ENCODE results near the gene WDR74. TPM values are rescaled to one million over a fixed set of nuclear protein-coding genes. Genes with fewer than 3 reads are reported as not detected.

The WDR74 gene
- 156 and 161 TPM in 2 replicates for total RNA-seq

DNA sequence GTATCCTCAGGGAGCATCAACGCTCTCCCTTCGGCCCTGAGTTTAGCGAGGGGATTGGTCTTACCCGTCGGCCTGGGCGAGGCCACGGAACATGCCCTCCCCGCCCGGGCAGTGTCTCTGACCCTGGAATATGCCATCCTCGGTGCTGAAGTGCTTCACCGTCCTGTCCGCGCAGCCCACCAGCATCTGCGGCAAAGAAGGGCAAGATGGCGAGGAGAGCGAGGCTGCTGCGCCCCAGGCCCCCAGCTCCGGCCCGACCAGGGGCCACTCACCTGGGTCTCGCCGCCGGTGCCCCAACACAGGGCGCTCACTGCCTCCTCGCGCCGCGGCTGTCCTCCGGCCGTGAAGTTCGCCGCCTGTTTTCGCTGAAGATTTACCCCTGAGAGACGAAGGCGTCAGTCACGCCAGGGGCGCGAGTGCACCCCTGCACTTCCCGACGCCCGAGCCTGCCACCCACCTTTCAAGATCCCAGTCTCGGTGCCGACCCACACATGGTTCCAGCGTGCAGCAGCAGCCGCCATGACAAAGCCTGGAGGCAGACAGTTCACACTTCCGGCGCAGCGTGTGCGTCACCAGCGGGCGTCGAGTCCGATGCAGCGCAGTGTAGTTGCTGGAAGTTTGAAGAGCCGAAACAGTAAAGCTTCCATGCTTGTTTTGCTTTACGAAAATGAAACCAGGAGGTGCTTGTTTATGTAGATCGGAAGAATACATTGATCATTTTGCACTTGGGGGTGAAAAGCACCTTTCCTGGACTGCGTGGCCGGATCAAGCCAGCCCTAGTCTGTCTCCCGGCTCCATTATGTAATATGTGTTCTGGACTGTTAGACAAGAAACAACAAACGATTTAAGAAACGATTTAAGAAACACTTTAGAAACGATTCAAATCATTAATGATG is at the start of gene WDR74:
Gene WDR74, minus strand, starts transcription at position 541 of the 896 bp plus-strand sequence. Its CDS starts 20 bp downstream, at position 521.
- intact Hi-C loops (cut with micrococcal nuclease): loop anchor here (1.0 kb wide), 4 partner anchors 8 to 68 kb away; partner anchors contain the start of genes NXF1, TAF6L and TMEM179B
- H3K4me3 Mint-ChIP-seq: no peak within 1 kb of the TSS
- H3K27me3 Mint-ChIP-seq (ENCODE audit: insufficient read depth): no peaks in the 10 kb centered on the region
- H3K9me3 Mint-ChIP-seq: no peaks in the 10 kb centered on the region
- H3K27ac Mint-ChIP-seq: no peak within 1 kb of the TSS
- peak; percentile 88 for DNase-seq (ENCODE audit: low spot score)
- H3K4me1 Mint-ChIP-seq (ENCODE audit: low read depth): peaks cover 23% of the 10 kb centered on the region
- H3K36me3 Mint-ChIP-seq (ENCODE audit: low read depth): peaks cover 28% of the 10 kb centered on the region

- peak overlapping the region; percentile 16 for H3K27ac Mint-ChIP-seq
- peaks cover 22% of the 10 kb centered on the region for H3K4me1 Mint-ChIP-seq (ENCODE audit: low read depth)
These were observed 49.7 kb upstream of the WDR74 start for GRCh38 chr11:62889126-62889483.

GRCh38 chr11:62888406-62888805 is 49.0 kb upstream of the WDR74 start:
- DNase-seq (ENCODE audit: low spot score): no peak
- H3K27ac Mint-ChIP-seq: no peak overlapping the region
- no peak overlapping the region for H3K4me3 Mint-ChIP-seq
- peaks cover 49% of the 10 kb centered on the region for H3K36me3 Mint-ChIP-seq (ENCODE audit: low read depth)
- H3K27me3 Mint-ChIP-seq (ENCODE audit: insufficient read depth): peaks cover 4% of the 10 kb centered on the region
- peaks cover 29% of the 10 kb centered on the region for H3K4me1 Mint-ChIP-seq (ENCODE audit: low read depth)
- no peaks in the 10 kb centered on the region for H3K9me3 Mint-ChIP-seq
- intact Hi-C loops (cut with micrococcal nuclease): no loop called here

More at GRCh38 chr11:62889126-62889483, 49.7 kb upstream of the WDR74 start:
- DNase-seq (ENCODE audit: low spot score): no peak
- intact Hi-C loops (cut with micrococcal nuclease): no loop called here
- Mint-ChIP-seq H3K36me3 (ENCODE audit: low read depth) (peaks cover 42% of the 10 kb centered on the region), H3K9me3 (no peaks in the 10 kb centered on the region), H3K27me3 (ENCODE audit: insufficient read depth) (peaks cover 4% of the 10 kb centered on the region), H3K4me3 (no peak overlapping the region)

DNA sequence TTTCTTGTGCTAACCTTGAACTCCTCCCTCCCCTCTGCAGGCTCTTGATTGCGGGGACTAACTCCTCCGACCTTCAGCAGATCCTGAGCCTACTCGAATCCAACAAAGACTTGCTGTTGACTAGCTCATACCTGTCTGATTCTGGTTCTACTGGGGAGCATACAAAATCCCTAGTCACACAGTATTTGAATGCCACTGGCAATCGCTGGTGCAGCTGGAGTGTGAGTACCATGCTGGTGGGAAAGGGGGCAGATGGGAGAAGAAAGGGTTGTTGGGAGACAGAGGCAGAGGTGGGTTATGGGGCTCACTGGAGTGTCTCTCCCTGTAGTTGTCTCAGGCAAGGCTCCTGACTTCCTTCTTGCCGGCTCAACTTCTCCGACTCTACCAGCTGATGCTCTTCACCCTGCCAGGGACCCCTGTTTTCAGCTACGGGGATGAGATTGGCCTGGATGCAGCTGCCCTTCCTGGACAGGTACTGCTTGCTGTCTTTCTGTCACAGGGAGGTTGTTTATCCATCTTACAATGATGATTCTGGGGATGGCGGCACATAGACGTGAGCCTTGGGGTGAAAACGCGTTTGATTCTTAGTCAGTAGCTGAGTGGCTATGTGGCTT is 45.9 kb upstream of the WDR74 start:
- DNase-seq (ENCODE audit: low spot score): no peak
- peaks cover 1% of the 10 kb centered on the region for H3K27me3 Mint-ChIP-seq (ENCODE audit: insufficient read depth)
- H3K4me1 Mint-ChIP-seq (ENCODE audit: low read depth): peaks cover 47% of the 10 kb centered on the region
- H3K36me3 Mint-ChIP-seq (ENCODE audit: low read depth): peaks cover 69% of the 10 kb centered on the region
- intact Hi-C loops (cut with micrococcal nuclease): no loop called here
- peak overlapping the region; percentile 31 for H3K27ac Mint-ChIP-seq
- H3K9me3 Mint-ChIP-seq: no peaks in the 10 kb centered on the region
- H3K4me3 Mint-ChIP-seq: peak overlapping the region; percentile 53

- Mint-ChIP-seq H3K36me3 (ENCODE audit: low read depth) (peaks cover 57% of the 10 kb centered on the region), H3K4me1 (ENCODE audit: low read depth) (peaks cover 52% of the 10 kb centered on the region), H3K4me3 (peak overlapping the region; percentile 99), H3K27ac (peak overlapping the region; percentile 100), H3K27me3 (ENCODE audit: insufficient read depth) (no peaks in the 10 kb centered on the region), H3K9me3 (no peaks in the 10 kb centered on the region)
- DNase-seq (ENCODE audit: low spot score): no peak
- intact Hi-C loops (cut with micrococcal nuclease): loop anchor here (5.0 kb wide), 2 partner anchors 311 to 456 kb away; partner anchors contain the start of gene EEF1G
These were observed 44.3 kb upstream of the WDR74 start for GRCh38 chr11:62883673-62884072.

GRCh38 chr11:62882788-62883501 is 43.6 kb upstream of the WDR74 start:
- intact Hi-C loops (cut with micrococcal nuclease): loop anchor here (5.0 kb wide), 2 partner anchors 311 to 456 kb away; partner anchors contain the start of gene EEF1G
- Mint-ChIP-seq H3K9me3 (no peaks in the 10 kb centered on the region), H3K27me3 (ENCODE audit: insufficient read depth) (no peaks in the 10 kb centered on the region), H3K27ac (peak overlapping the region; percentile 100), H3K4me1 (ENCODE audit: low read depth) (peaks cover 52% of the 10 kb centered on the region), H3K4me3 (peak overlapping the region; percentile 99), H3K36me3 (ENCODE audit: low read depth) (peaks cover 51% of the 10 kb centered on the region)
- DNase-seq (ENCODE audit: low spot score): no peak

- H3K27ac Mint-ChIP-seq: peak overlapping the region; percentile 100
- peaks cover 51% of the 10 kb centered on the region for H3K36me3 Mint-ChIP-seq (ENCODE audit: low read depth)
- H3K9me3 Mint-ChIP-seq: no peaks in the 10 kb centered on the region
- peaks cover 52% of the 10 kb centered on the region for H3K4me1 Mint-ChIP-seq (ENCODE audit: low read depth)
- intact Hi-C loops (cut with micrococcal nuclease): loop anchor here (5.0 kb wide), 2 partner anchors 310 to 455 kb away; partner anchors contain the start of gene EEF1G
- H3K27me3 Mint-ChIP-seq (ENCODE audit: insufficient read depth): no peaks in the 10 kb centered on the region
- no peak for DNase-seq (ENCODE audit: low spot score)
- peak overlapping the region; percentile 99 for H3K4me3 Mint-ChIP-seq
These were observed 43.0 kb upstream of the WDR74 start for GRCh38 chr11:62882431-62882749.

DNA sequence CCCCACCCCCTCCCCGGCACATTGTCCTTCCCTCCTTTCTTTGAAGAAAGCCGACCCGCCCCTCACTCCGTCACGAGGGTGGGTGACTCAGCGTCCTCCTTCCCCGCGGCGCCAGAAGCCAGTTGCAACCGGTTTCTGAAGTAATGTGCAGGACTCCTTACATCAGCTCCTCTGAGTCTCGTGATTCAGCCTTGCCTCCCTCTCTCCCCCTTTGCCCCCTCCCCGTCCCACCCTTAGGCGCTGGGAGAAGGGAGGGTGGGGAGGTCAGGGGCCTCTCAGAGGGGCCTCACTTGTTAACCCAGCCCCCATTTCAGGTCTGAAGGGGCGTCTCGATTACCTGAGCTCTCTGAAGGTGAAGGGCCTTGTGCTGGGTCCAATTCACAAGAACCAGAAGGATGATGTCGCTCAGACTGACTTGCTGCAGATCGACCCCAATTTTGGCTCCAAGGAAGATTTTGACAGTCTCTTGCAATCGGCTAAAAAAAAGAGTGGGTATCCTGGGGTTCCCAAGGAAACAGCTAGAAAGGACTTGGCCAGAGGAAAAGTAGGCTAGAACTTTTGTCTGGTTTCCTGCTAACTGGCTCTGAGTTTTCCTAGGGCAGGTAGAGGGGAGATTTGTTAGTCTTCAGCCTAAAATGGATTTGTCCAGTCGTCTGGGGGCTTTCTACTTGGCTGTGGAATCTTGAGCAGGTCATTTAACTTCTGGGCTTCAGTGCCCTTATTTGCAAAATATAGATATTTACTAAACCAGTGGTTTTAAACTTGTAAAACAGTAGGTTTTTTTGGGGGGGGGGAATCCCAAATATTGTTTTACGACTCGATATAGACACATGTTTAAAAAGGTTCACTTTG is 42.4 kb upstream of the WDR74 start:
- DNase-seq (ENCODE audit: low spot score): peak; percentile 92
- Mint-ChIP-seq H3K4me1 (ENCODE audit: low read depth) (peaks cover 52% of the 10 kb centered on the region), H3K9me3 (no peaks in the 10 kb centered on the region), H3K27ac (peak overlapping the region; percentile 100), H3K27me3 (ENCODE audit: insufficient read depth) (peaks cover 1% of the 10 kb centered on the region), H3K4me3 (peak overlapping the region; percentile 99), H3K36me3 (ENCODE audit: low read depth) (peaks cover 49% of the 10 kb centered on the region)
- intact Hi-C loops (cut with micrococcal nuclease): loop anchor here (1.0 to 5.0 kb wide), 10 partner anchors 26 to 455 kb away; partner anchors contain the start of genes C11orf98, CSKMT, EEF1G and TAF6L

- DNase-seq (ENCODE audit: low spot score): peak; percentile 83
- intact Hi-C loops (cut with micrococcal nuclease): loop anchor here (1.0 to 5.0 kb wide), 15 partner anchors 19 to 454 kb away; partner anchors contain the start of genes C11orf98, CSKMT, EEF1G and NXF1
- Mint-ChIP-seq H3K36me3 (ENCODE audit: low read depth) (peaks cover 48% of the 10 kb centered on the region), H3K27me3 (ENCODE audit: insufficient read depth) (peaks cover 2% of the 10 kb centered on the region), H3K9me3 (no peaks in the 10 kb centered on the region), H3K4me3 (peak within 1 kb of the TSS; percentile 99), H3K27ac (peak within 1 kb of the TSS; percentile 100), H3K4me1 (ENCODE audit: low read depth) (peaks cover 52% of the 10 kb centered on the region)
These were observed 41.6 kb upstream of the WDR74 start, which contains the start of gene SLC3A2 for GRCh38 chr11:62880803-62881578. Gene SLC3A2, plus strand, starts transcription at chr11:62880896. Its CDS starts 128 bp downstream, at chr11:62881024.

GRCh38 chr11:62880231-62880802 is 40.9 kb upstream of the WDR74 start:
- no peak for DNase-seq (ENCODE audit: low spot score)
- peak overlapping the region; percentile 100 for H3K27ac Mint-ChIP-seq
- peak overlapping the region; percentile 99 for H3K4me3 Mint-ChIP-seq
- peaks cover 2% of the 10 kb centered on the region for H3K27me3 Mint-ChIP-seq (ENCODE audit: insufficient read depth)
- intact Hi-C loops (cut with micrococcal nuclease): loop anchor here (1.0 to 5.0 kb wide), 11 partner anchors 18 to 453 kb away; partner anchors contain the start of genes C11orf98, CSKMT, EEF1G and NXF1
- no peaks in the 10 kb centered on the region for H3K9me3 Mint-ChIP-seq
- peaks cover 43% of the 10 kb centered on the region for H3K36me3 Mint-ChIP-seq (ENCODE audit: low read depth)
- H3K4me1 Mint-ChIP-seq (ENCODE audit: low read depth): peaks cover 45% of the 10 kb centered on the region
